K562 (cell line): ENCODE data around the gene ATP6V0E2. TPM values are rescaled to one million over a fixed set of nuclear protein-coding genes. Genes with fewer than 3 reads are reported as not detected.

ENCODE experiments used
- ATAC-seq: fragments of 200-7000 bp; cut with Tn5 transposase; 3 replicates; pipeline ENCODE4 v1.9.1; 2020; ENCODE audit warnings: moderate library complexity
- BruUV-seq: library from RNA; stranded (reverse); fragments of 400-500 nt; replicated peaks from 2 replicates; lab custom pipeline; 2021; lab: Mats Ljungman, UMichigan
- CTCF ChIA-PET: fragments of 300-600 bp; formaldehyde crosslinking; extraction: SDS; loops from one replicate; lab custom pipeline; 2021; ENCODE audit warnings: low intra/inter-chr PET ratio; lab: Yijun Ruan, JAX
- POLR2A ChIA-PET: fragments of 300-600, 350-650 bp; sonication (Branson Sonifier 250); formaldehyde crosslinking; extraction: SDS; loops from one replicate; lab custom pipeline; 2021; ENCODE audit warnings: antibody characterized with exemption, inconsistent platforms; lab: Yijun Ruan, JAX
- DNase-seq, 4 experiments: peaks; one replicate each; pipeline versions ENCODE4 v3.0.0 to v3.0.0-alpha.2; 2011 to 2018; ENCODE audit warnings: low spot score in 3 of 4, mixed read lengths in 3 of 4; ENCODE audit errors: extremely low read depth in 1 of 4
- FAIRE-seq: peaks from 2 replicates; lab custom pipeline; 2011; peaks lifted over from hg19 to GRCh38; lab: Jason Lieb, UNC
- H2AFZ ChIP-seq: 2 replicates; pipeline ENCODE4 v1.6.0; 2011; ENCODE audit warnings: low read depth, low read length, control low read depth, inconsistent platforms
- H3K27ac ChIP-seq: fragments of 200-600 bp; 3 replicates; pipeline ENCODE4 v1.8.0; 2011; ENCODE audit warnings: low read depth, mild to moderate bottlenecking, control low read depth, inconsistent platforms, low read length, moderate library complexity, mixed read lengths; ENCODE audit errors: extremely low read depth
- H3K27me3 ChIP-seq, 2 experiments: fragments of 300-600 bp in 1 of 2; 2 replicates in 1 of 2; 3 replicates in 1 of 2; pipeline versions ENCODE4 v1.6.0 to v1.8.0; 2011; ENCODE audit warnings: inconsistent platforms in 2 of 2, low read length in 2 of 2, mild to moderate bottlenecking in 1 of 2, mixed read lengths in 1 of 2, moderate library complexity in 1 of 2; ENCODE audit not compliant: control insufficient read depth in 2 of 2, insufficient read depth in 2 of 2
- H3K36me3 ChIP-seq: fragments of 300-600 bp; 3 replicates; pipeline ENCODE4 v1.8.0; 2011; ENCODE audit warnings: mild to moderate bottlenecking, low read length, inconsistent platforms; ENCODE audit not compliant: control insufficient read depth, insufficient read depth
- H3K4me1 ChIP-seq, 2 experiments: fragments of 200-600 bp in 1 of 2; replicated peaks in 1 of 2; 2 replicates in 1 of 2; 3 replicates in 1 of 2; pipeline versions ENCODE4 v1.5.1 to v1.8.0; 2011; ENCODE audit warnings: inconsistent platforms in 2 of 2, low read length in 2 of 2, mild to moderate bottlenecking in 1 of 2, mixed read lengths in 1 of 2, moderate library complexity in 1 of 2; ENCODE audit not compliant: control insufficient read depth in 2 of 2, insufficient read depth in 2 of 2
- H3K4me2 ChIP-seq: 2 replicates; pipeline ENCODE4 v1.6.1; 2011; ENCODE audit warnings: low read length, control low read depth, inconsistent platforms, mixed read lengths; ENCODE audit not compliant: insufficient read depth
- H3K4me3 ChIP-seq: fragments of 200-600 bp; sonication (generic), shearing (Covaris generic); 2 replicates; pipeline ENCODE4 v1.5.1; 2016; ENCODE audit warnings: control low read depth, inconsistent platforms
- H3K79me2 ChIP-seq: fragments of 200-600 bp; 3 replicates; pipeline ENCODE4 v1.8.0; 2011; ENCODE audit warnings: low read length, inconsistent platforms; ENCODE audit not compliant: control insufficient read depth, insufficient read depth
- H3K9ac ChIP-seq, 2 experiments: 2 replicates each; pipeline versions ENCODE4 v1.6.0 to v1.6.1; 2011; ENCODE audit warnings: low read depth in 2 of 2, low read length in 2 of 2, control low read depth in 1 of 2, inconsistent platforms in 1 of 2, mild to moderate bottlenecking in 1 of 2, mixed read lengths in 1 of 2; ENCODE audit not compliant: insufficient read depth in 1 of 2
- H3K9me1 ChIP-seq: one replicate; pipeline ENCODE4 v1.6.0; 2011; ENCODE audit warnings: inconsistent platforms, mild to moderate bottlenecking, low read length, moderate library complexity; ENCODE audit not compliant: control insufficient read depth, insufficient read depth
- H3K9me3 ChIP-seq: replicated peaks from 2 replicates; pipeline ENCODE4 v1.5.1; 2011; ENCODE audit warnings: low read depth, low read length, inconsistent platforms; ENCODE audit not compliant: control insufficient read depth, insufficient read depth
- H4K20me1 ChIP-seq: replicated peaks from 2 replicates; pipeline ENCODE4 v1.6.1; 2011; ENCODE audit warnings: low read length, inconsistent platforms, mixed read lengths; ENCODE audit not compliant: control insufficient read depth, insufficient read depth
- CBX3 ChIP-seq, 2 experiments: IDR thresholded peaks; 1 replicate in 1 of 2; 2 replicates in 1 of 2; pipeline ENCODE4 v1.6.1; 2012; ENCODE audit warnings: inconsistent platforms in 2 of 2, low read length in 2 of 2, borderline replicate concordance in 1 of 2, control low read depth in 1 of 2
- CBX5 ChIP-seq: IDR thresholded peaks from 2 replicates; pipeline ENCODE4 v1.6.1; 2014; ENCODE audit warnings: low read depth, borderline replicate concordance
- GABPA ChIP-seq: fragments of 200-800 bp; sonication (Bioruptor generic); conservative IDR thresholded peaks from 2 replicates; pipeline ENCODE4 v1.6.1; 2016; ENCODE audit warnings: low read depth, missing genetic modification characterization, missing compliant biosample characterization
- HDAC1 ChIP-seq, 2 experiments: fragments of 450-650 bp; IDR thresholded peaks; 2 replicates each; pipeline ENCODE4 v1.6.1; 2016 to 2017; ENCODE audit warnings: inconsistent platforms in 1 of 2, mild to moderate bottlenecking in 1 of 2, moderate library complexity in 1 of 2
- HMGXB4 ChIP-seq: sonication (generic); formaldehyde crosslinking; IDR thresholded peaks from 2 replicates; pipeline ENCODE4 v1.8.1; 2023; ENCODE audit warnings: mild to moderate bottlenecking, missing genetic modification reagents
- HNRNPL ChIP-seq: fragments of 200-400 bp; formaldehyde crosslinking; IDR thresholded peaks from 2 replicates; pipeline ENCODE4 v1.6.1; 2017; ENCODE audit warnings: low read depth, mild to moderate bottlenecking, low read length
- HNRNPLL ChIP-seq: fragments of 200-400 bp; formaldehyde crosslinking; IDR thresholded peaks from 2 replicates; pipeline ENCODE4 v1.6.1; 2017; ENCODE audit warnings: low read length, low read depth, mild to moderate bottlenecking; ENCODE audit not compliant: poor library complexity, severe bottlenecking
- ILF3 ChIP-seq: fragments of 450-650 bp; IDR thresholded peaks from 2 replicates; pipeline ENCODE4 v1.6.1; 2018; ENCODE audit warnings: antibody characterized with exemption, mild to moderate bottlenecking, moderate library complexity, borderline replicate concordance
- MEIS2 ChIP-seq: fragments of 450-650 bp; IDR thresholded peaks from 2 replicates; pipeline ENCODE4 v1.6.1; 2014; ENCODE audit warnings: mild to moderate bottlenecking; ENCODE audit not compliant: partially characterized antibody
- MTA2 ChIP-seq: fragments of 450-650 bp; IDR thresholded peaks from 2 replicates; pipeline ENCODE4 v1.6.1; 2016; ENCODE audit warnings: low read depth
- NCOA1 ChIP-seq: fragments of 450-650 bp; IDR thresholded peaks from 2 replicates; pipeline ENCODE4 v1.6.1; 2016; ENCODE audit warnings: low read depth
- NFIX ChIP-seq: fragments of 250-450 bp; sonication (Bioruptor Pico); IDR thresholded peaks from 2 replicates; pipeline ENCODE4 v1.4.0; 2020; ENCODE audit warnings: low read depth, mild to moderate bottlenecking, moderate library complexity
- NFXL1 ChIP-seq: fragments of 450-650 bp; formaldehyde crosslinking; IDR thresholded peaks from 2 replicates; pipeline ENCODE4 v1.4.0; 2021; ENCODE audit warnings: mild to moderate bottlenecking
- SREBF1 ChIP-seq: fragments of 150-350 bp; IDR thresholded peaks from 2 replicates; pipeline ENCODE4 v1.6.1; 2014; ENCODE audit warnings: antibody characterized with exemption, low read depth, low read length, borderline replicate concordance
- USF2 ChIP-seq: sonication (generic); formaldehyde crosslinking; IDR thresholded peaks from 2 replicates; pipeline ENCODE4 v1.5.0; 2020; ENCODE audit warnings: missing genetic modification reagents
- ZBTB1 ChIP-seq: sonication (generic); formaldehyde crosslinking; IDR thresholded peaks from 2 replicates; pipeline ENCODE4 v1.8.1; 2023; ENCODE audit warnings: missing genetic modification reagents, low read depth, mild to moderate bottlenecking, borderline replicate concordance
- ZFX ChIP-seq: sonication (generic); formaldehyde crosslinking; IDR thresholded peaks from 2 replicates; pipeline ENCODE4 v1.8.0; 2022; ENCODE audit warnings: mild to moderate bottlenecking, missing genetic modification reagents, moderate library complexity
- ZNF174 ChIP-seq: fragments of 250-450 bp; sonication (Bioruptor Pico); IDR thresholded peaks from 2 replicates; pipeline ENCODE4 v1.4.0; 2020; ENCODE audit warnings: mild to moderate bottlenecking
- ZNF57 ChIP-seq: fragments of 450-650 bp; formaldehyde crosslinking; IDR thresholded peaks from 2 replicates; pipeline ENCODE4 v1.4.0; 2020; ENCODE audit warnings: mild to moderate bottlenecking, moderate library complexity
- ZNF764 ChIP-seq: fragments of 250-450 bp; sonication (Bioruptor Pico); IDR thresholded peaks from 2 replicates; pipeline ENCODE4 v1.4.0; 2020; ENCODE audit warnings: low read depth, mild to moderate bottlenecking, moderate library complexity
- WGBS: fragments of 100-300 bp; shearing (Covaris generic); methylation state at CpG from one replicate; pipeline ENCODE4 v1.1.6; 2016; ENCODE audit warnings: low coverage, mixed read lengths; ENCODE audit not compliant: insufficient coverage; ENCODE audit errors: missing lambda C conversion rate; 5-methylcytosine and 5-hydroxymethylcytosine counted together
- in situ Hi-C: fragments of 300-500 bp; cut with MboI; formaldehyde crosslinking; loops from 4 replicates; pipeline ENCODE4 v1.15.0; 2018; ENCODE audit warnings: inconsistent platforms, mixed read lengths
- intact Hi-C: fragments of 100-400 bp; cut with micrococcal nuclease; formaldehyde crosslinking; loops from 2 replicates; pipeline ENCODE4 v1.14.2; 2022
- polyA plus RNA-seq, 8 experiments: library from polyadenylated mRNA; depleted of rRNA in 4 of 8; stranded (reverse) in 5 of 8; unstranded in 3 of 8; fragments of >200 nt; fragmentation: Nextera tagmentation in 2 of 8; fragmentation: Illumina TruSeq in 1 of 8; extraction: Ambion mirVana in 2 of 8; extraction: Trizol in 1 of 8; gene quantifications; 2 replicates each; pipeline versions ENCODE4 v1.2.1 to v1.2.3, GENCODE V29; 2011 to 2014; ENCODE audit warnings: inconsistent platforms in 1 of 8, missing spikeins in 1 of 8
- total RNA-seq, 7 experiments: library from RNA; depleted of rRNA in 6 of 7; stranded (reverse); fragments of >200 nt in 6 of 7; fragmentation: Illumina TruSeq in 2 of 7; extraction: Trizol in 2 of 7; gene quantifications; 2 replicates each; pipeline versions ENCODE4 v1.2.1 to v1.2.3, GENCODE V29; 2011 to 2021; ENCODE audit warnings: low replicate concordance in 1 of 7

ATP6V0E2 gene
- total and polyA plus RNA-seq, 9 of the 15 experiments (the other 6 are each of a cell fraction or from before 2014, with no cell fraction given) = 0.55 to 18.5 (median 10.9) TPM

- ChIA-PET CTCF (no interaction called here), POLR2A (interaction anchor here (0.6 to 0.7 kb wide), 3 partner anchors 12 to 868 kb away, joined by 3 to 4 read pairs (median 3); no protein-coding TSS in a partner anchor)
- Histone ChIP-seq H3K4me1 (peaks cover 8 to 10% of the 10 kb centered on the region in 2 experiments; a peak in 4 of 5 replicates), H3K9me1 (no peaks in the 10 kb centered on the region), H3K9me3 (no peaks in the 10 kb centered on the region), H3K27ac (no peak overlapping the region), H2AFZ (no peak overlapping the region), H3K4me3 (no peak overlapping the region), H3K79me2 (no peaks in the 10 kb centered on the region), H3K36me3 (no peaks in the 10 kb centered on the region), H4K20me1 (peaks cover 11% of the 10 kb centered on the region; the same call in 1 of the 2 replicates), H3K4me2 (no peak overlapping the region), H3K9ac (no peak overlapping the region), H3K27me3 (peaks cover 24 to 39% of the 10 kb centered on the region in 2 experiments)
- DNase-seq (peak in 1 of 4 experiments; percentile 1), ATAC-seq (no peak), FAIRE-seq (no peak)
- 6% methylated on average over 4 of the region's 4 CpGs for WGBS
- no TSS peak for BruUV-seq
- TF ChIP-seq ZNF174 (CRISPR knock-in tag) (no peak), ZBTB1 (CRISPR knock-in tag) (no peak), HDAC1 (IDR thresholded peaks at IDR 0.05) (no peak), NFXL1 (no peak), NFIX (CRISPR knock-in tag) (no peak), HNRNPL (no peak), HMGXB4 (CRISPR knock-in tag) (no peak), CBX5 (no peak), ZNF764 (CRISPR knock-in tag) (no peak), ILF3 (no peak), NCOA1 (no peak), SREBF1 (no peak), GABPA (tag) (no peak), MTA2 (no peak), CBX3 (IDR thresholded peaks at IDR 0.05; ENCODE audit: borderline replicate concordance in 1 of 2, low read length in 2 of 2) (no peak), USF2 (no peak), HNRNPLL (no peak), MEIS2 (no peak), ZNF57 (CRISPR knock-in tag) (no peak), ZFX (CRISPR knock-in tag) (no peak)
- intact Hi-C loops (no loop called here), in situ Hi-C loops (no loop called here)
These were observed 12.2 kb downstream of the ATP6V0E2 start for GRCh38 chr7:149886018-149886415.
